ENCODE results near the gene SLC7A6. TPM values are rescaled to one million over a fixed set of nuclear protein-coding genes. Genes with fewer than 3 reads are reported as not detected.

The SLC7A6 gene
- total and polyA plus RNA-seq, 2 of the 13 experiments (the other 11 are each of a cell fraction or from before 2014, with no cell fraction given): 35.8 to 70.8 TPM

GRCh38 chr16:68265078-68265920 is 973 bp downstream of the SLC7A6 start (continued):
- 0 out of 2 replicates have a peak, but pooled peaks have one; percentile 48 for TF ChIP-seq ZNF724P (CRISPR knock-in tag; IDR thresholded peaks at IDR 0.05; ENCODE audit: borderline replicate concordance)
- no peak for TF ChIP-seq KAT2B (IDR thresholded peaks at IDR 0.05; ENCODE audit: borderline replicate concordance, low read depth, low read length)
- no peak for TF ChIP-seq TMF1 (CRISPR knock-in tag; IDR thresholded peaks at IDR 0.05; ENCODE audit: low read depth)
- no peak for TF ChIP-seq ZMYM2 (CRISPR knock-in tag; IDR thresholded peaks at IDR 0.05)
- TF ChIP-seq MXI1 (IDR thresholded peaks at IDR 0.05; ENCODE audit: borderline replicate concordance, low read depth, low read length): peak; percentile 62; the same call in 1 of the 3 replicates
- no peak for TF ChIP-seq IRX3 (CRISPR knock-in tag; IDR thresholded peaks at IDR 0.05; ENCODE audit: borderline replicate concordance, low read depth)
- TF ChIP-seq TOE1 (CRISPR knock-in tag; IDR thresholded peaks at IDR 0.05): peak; percentile 96

GRCh38 chr16:68267612-68268405 is 3.5 kb downstream of the SLC7A6 start:
- POLR2A ChIA-PET: interaction anchor here (1.4 to 3.5 kb wide), 3 partner anchors 14 to 43 kb away, joined by 4 to 17 read pairs (median 8); partner anchors contain the start of genes PRMT7 and SLC7A6OS
- no peaks in the 10 kb centered on the region; a peak in 1 of 5 replicates for H3K27me3 ChIP-seq (ENCODE audit: control insufficient read depth in 1 of 2, insufficient read depth in 2 of 2, low read length in 2 of 2)
- H3K9me3 ChIP-seq (ENCODE audit: low read length): no peaks in the 10 kb centered on the region
- WGBS (ENCODE audit: low lambda C conversion rate): 41% methylated on average over 6 of the region's 6 CpGs
- H3K79me2 ChIP-seq (ENCODE audit: insufficient read depth, low read length): peaks cover 66% of the 10 kb centered on the region
- DNase-seq (ENCODE audit: low spot score) (peak; percentile 61), FAIRE-seq (peak; percentile 65), ATAC-seq (no peak)
- peak overlapping the region; percentile 72 for H3K4me2 ChIP-seq (ENCODE audit: low read depth, low read length)
- peaks cover 6 to 13% of the 10 kb centered on the region in 2 experiments for H3K36me3 ChIP-seq (replicated peaks in 1 of 2; ENCODE audit: control insufficient read depth in 1 of 2, insufficient read depth in 2 of 2, low read length in 2 of 2)
- H3K27ac ChIP-seq (ENCODE audit: extremely low read length, insufficient read depth, low read length): peak overlapping the region; percentile 78
- H3K9ac ChIP-seq (ENCODE audit: insufficient read depth, low read depth, low read length): peak overlapping the region; percentile 46
- H2AFZ ChIP-seq (ENCODE audit: low read length): no peak overlapping the region
- intact Hi-C loops (cut with micrococcal nuclease; ENCODE audit: unreplicated experiment) (no loop called here), in situ Hi-C loops (cut with HindIII; ENCODE audit: extremely low pct_ligation_motif_present, low pct_unique_long_range_greater_than_20kb) (no loop called here)
- peaks cover 84% of the 10 kb centered on the region for H3K4me1 ChIP-seq (ENCODE audit: insufficient read depth, low read length)
- H4K20me1 ChIP-seq (ENCODE audit: insufficient read depth, low read length): peaks cover 31% of the 10 kb centered on the region
- CTCF ChIA-PET (ENCODE audit: low intra/inter-chr PET ratio, low total read pairs): no interaction called here
- H3K4me3 ChIP-seq (replicated peaks in 1 of 3; ENCODE audit: insufficient read depth in 1 of 3, low read depth in 2 of 3, low read length in 3 of 3): peak overlapping the region; percentile 3 to 43 (median 5); a peak in 4 of 6 replicates
- no TSS peak for BruUV-seq (replicated peaks)
- peak; percentile 47; the same call in 1 of the 2 replicates for TF ChIP-seq ZBTB7B (CRISPR knock-in tag; IDR thresholded peaks at IDR 0.05)
- peak; percentile 16; the same call in 1 of the 2 replicates for TF ChIP-seq TCF7 (IDR thresholded peaks at IDR 0.05; ENCODE audit: low read depth)
- TF ChIP-seq ZNF569 (CRISPR knock-in tag; IDR thresholded peaks at IDR 0.05; ENCODE audit: borderline replicate concordance): no peak
- TF ChIP-seq ZNF317 (CRISPR knock-in tag; IDR thresholded peaks at IDR 0.05): 0 out of 2 replicates have a peak, but pooled peaks have one; percentile 20
- TF ChIP-seq ZNF331 (CRISPR knock-in tag; IDR thresholded peaks at IDR 0.05): 0 out of 2 replicates have a peak, but pooled peaks have one; percentile 28
- TF ChIP-seq HOXA7 (CRISPR knock-in tag; IDR thresholded peaks at IDR 0.05): no peak
- no peak for TF ChIP-seq ZNF589 (CRISPR knock-in tag; conservative IDR thresholded peaks at IDR 0.05)
- no peak for TF ChIP-seq ATF4 (CRISPR knock-in tag; IDR thresholded peaks at IDR 0.05)
- TF ChIP-seq NCOA1 (CRISPR knock-in tag; IDR thresholded peaks at IDR 0.05): no peak
- no peak for TF ChIP-seq ZNF598 (CRISPR knock-in tag; IDR thresholded peaks at IDR 0.05; ENCODE audit: borderline replicate concordance)
- no peak for TF ChIP-seq ZIK1 (CRISPR knock-in tag; IDR thresholded peaks at IDR 0.05; ENCODE audit: borderline replicate concordance, low read depth)
- peak in 1 of 2 experiments; percentile 20; a peak in 1 of 4 replicates for TF ChIP-seq EP300 (IDR thresholded peaks at IDR 0.05; ENCODE audit: low read depth in 2 of 2, low read length in 2 of 2)
- TF ChIP-seq EP300 (CRISPR knock-in tag; IDR thresholded peaks at IDR 0.05; ENCODE audit: borderline replicate concordance): no peak
- TF ChIP-seq FOXA1 (IDR thresholded peaks at IDR 0.05): no peak
- TF ChIP-seq FOXA1 (CRISPR knock-in tag; IDR thresholded peaks at IDR 0.05): no peak
- TF ChIP-seq KAT8 (CRISPR knock-in tag; IDR thresholded peaks at IDR 0.05): peak; percentile 19; the same call in 1 of the 2 replicates
